CD14-positive monocyte (primary cell): ENCODE measurements around the gene JARID2. TPM values are rescaled to one million over a fixed set of nuclear protein-coding genes. Genes with fewer than 3 reads are reported as not detected.

ENCODE experiments used
- DNase-seq, 3 donors: peaks; one replicate each; pipeline ENCODE4 v3.0.0-alpha.2; 2011 to 2022
- H2AFZ ChIP-seq: 2 replicates; pipeline ENCODE4 v1.6.0; 2012; ENCODE audit warnings: mild to moderate bottlenecking, low read depth, low read length, inconsistent platforms; ENCODE audit not compliant: insufficient read depth, poor library complexity, severe bottlenecking
- H3K27ac ChIP-seq, 2 donors: 1 replicate in 1 of 2; 2 replicates in 1 of 2; pipeline ENCODE4 v1.5.1; 2012 to 2013; ENCODE audit warnings: low read length in 2 of 2, control low read depth in 1 of 2, inconsistent platforms in 1 of 2, low read depth in 1 of 2, mild to moderate bottlenecking in 1 of 2
- H3K27me3 ChIP-seq, 2 donors: one replicate each; pipeline versions ENCODE4 v1.6.0 to v1.6.1; 2011 to 2013; ENCODE audit warnings: low read length in 2 of 2; ENCODE audit not compliant: control insufficient read depth in 2 of 2, insufficient read depth in 2 of 2
- H3K36me3 ChIP-seq, 2 donors: replicated peaks in 1 of 2; 1 replicate in 1 of 2; 2 replicates in 1 of 2; pipeline versions ENCODE4 v1.5.1 to v1.6.1; 2012 to 2013; ENCODE audit warnings: low read length in 2 of 2, control low read depth in 1 of 2, inconsistent platforms in 1 of 2, mild to moderate bottlenecking in 1 of 2; ENCODE audit not compliant: insufficient read depth in 2 of 2, control insufficient read depth in 1 of 2
- H3K4me1 ChIP-seq, 2 donors: 1 replicate in 1 of 2; 2 replicates in 1 of 2; pipeline versions ENCODE4 v1.5.1 to v1.6.1; 2012 to 2013; ENCODE audit warnings: low read length in 2 of 2, control low read depth in 1 of 2, inconsistent platforms in 1 of 2, mild to moderate bottlenecking in 1 of 2, moderate library complexity in 1 of 2; ENCODE audit not compliant: insufficient read depth in 2 of 2, control insufficient read depth in 1 of 2
- H3K4me2 ChIP-seq: replicated peaks from 2 replicates; pipeline ENCODE3; 2012; ENCODE audit warnings: low read length, moderate library complexity, mild to moderate bottlenecking; ENCODE audit not compliant: poor library complexity, severe bottlenecking; ENCODE audit errors: extremely low read depth
- H3K4me3 ChIP-seq, 3 experiments: fragments of 200-600 bp in 1 of 3; sonication (generic) in 1 of 3; replicated peaks in 1 of 3; 1 replicate in 2 of 3; 2 replicates in 1 of 3; pipeline ENCODE4 v1.5.1; 2011 to 2013; ENCODE audit warnings: low read length in 3 of 3, mild to moderate bottlenecking in 3 of 3, control low read depth in 2 of 3, low read depth in 2 of 3, inconsistent platforms in 1 of 3, moderate library complexity in 1 of 3
- H3K79me2 ChIP-seq: 2 replicates; pipeline ENCODE4 v1.6.0; 2012; ENCODE audit warnings: mild to moderate bottlenecking, control low read depth, inconsistent platforms, low read length, moderate library complexity; ENCODE audit not compliant: insufficient read depth
- H3K9ac ChIP-seq: 2 replicates; pipeline ENCODE4 v1.6.0; 2017; ENCODE audit warnings: low read length, mild to moderate bottlenecking; ENCODE audit not compliant: insufficient read depth, poor library complexity, severe bottlenecking
- H3K9me3 ChIP-seq, 2 donors: replicated peaks in 1 of 2; 1 replicate in 1 of 2; 2 replicates in 1 of 2; pipeline versions ENCODE4 v1.5.1 to v1.6.1; 2012 to 2013; ENCODE audit warnings: low read length in 2 of 2, control low read depth in 1 of 2; ENCODE audit not compliant: control insufficient read depth in 1 of 2, insufficient read depth in 1 of 2
- H4K20me1 ChIP-seq: 2 replicates; pipeline ENCODE4 v1.6.0; 2012; ENCODE audit warnings: mild to moderate bottlenecking, low read length, control low read depth, moderate library complexity; ENCODE audit not compliant: insufficient read depth
- H3K27ac Mint-ChIP-seq, 7 donors: one replicate each; pipeline ENCODE4 v1.8.0; 2020; ENCODE audit warnings: mild to moderate bottlenecking in 7 of 7, mixed read lengths in 7 of 7, moderate library complexity in 6 of 7, inconsistent platforms in 2 of 7
- H3K27me3 Mint-ChIP-seq, 3 donors: one replicate each; pipeline ENCODE4 v1.8.0; 2021 to 2022; ENCODE audit warnings: low read depth in 3 of 3, mild to moderate bottlenecking in 3 of 3, mixed read lengths in 3 of 3, moderate library complexity in 3 of 3, inconsistent platforms in 1 of 3
- H3K36me3 Mint-ChIP-seq, 2 donors: one replicate each; pipeline ENCODE4 v1.8.0; 2020; ENCODE audit warnings: mixed read lengths in 2 of 2, inconsistent platforms in 1 of 2, mild to moderate bottlenecking in 1 of 2
- H3K4me1 Mint-ChIP-seq: one replicate; pipeline ENCODE4 v1.8.0; 2020; ENCODE audit warnings: mild to moderate bottlenecking, mixed read lengths
- H3K4me3 Mint-ChIP-seq, 2 donors: one replicate each; pipeline ENCODE4 v1.8.0; 2020; ENCODE audit warnings: mild to moderate bottlenecking in 2 of 2, mixed read lengths in 2 of 2, moderate library complexity in 1 of 2
- H3K9me3 Mint-ChIP-seq, 7 donors: one replicate each; pipeline ENCODE4 v1.8.0; 2020 to 2022; ENCODE audit warnings: mixed read lengths in 7 of 7, mild to moderate bottlenecking in 6 of 7, moderate library complexity in 6 of 7, inconsistent platforms in 2 of 7
- CTCF ChIP-seq: fragments of 200-600 bp; IDR thresholded peaks from one replicate; pipeline ENCODE4 v1.8.0; 2022; ENCODE audit warnings: antibody characterized with exemption, mild to moderate bottlenecking
- WGBS: methylation state at CpG from one replicate; pipeline ENCODE4 v1.1.5; 2013; ENCODE audit warnings: missing lambda C conversion rate; ENCODE audit not compliant: insufficient coverage; 5-methylcytosine and 5-hydroxymethylcytosine counted together
- intact Hi-C, 2 donors: fragments of 100-400 bp; cut with micrococcal nuclease; formaldehyde crosslinking; loops; one replicate each; pipeline versions ENCODE4 v1.15.0 to v1.15.1; 2023
- polyA plus RNA-seq, 3 donors: library from polyadenylated mRNA; depleted of rRNA in 1 of 3; unstranded in 2 of 3; stranded (reverse) in 1 of 3; fragments of 300-500 nt in 2 of 3; fragments of >200 nt in 1 of 3; fragmentation: Illumina TruSeq in 2 of 3; gene quantifications; 1 replicate in 2 of 3; 2 replicates in 1 of 3; pipeline ENCODE4 v1.2.3, GENCODE V29; 2012 to 2021

Gene JARID2
- polyA plus RNA-seq, 3 donors, result 6.8 to 17.5 (median 12.5) TPM

- Mint-ChIP-seq H3K27me3 (no peaks in the 10 kb centered on the region), H3K27ac (peak overlapping the region in 5 of 7 donors; percentile 44 to 74 (median 55)), H3K9me3 (no peaks in the 10 kb centered on the region), H3K4me1 (peaks cover 29% of the 10 kb centered on the region), H3K4me3 (no peak overlapping the region), H3K36me3 (peaks cover 65 to 78% of the 10 kb centered on the region in 2 donors)
- Histone ChIP-seq H4K20me1 (peaks cover 97% of the 10 kb centered on the region), H3K79me2 (peaks cover 77% of the 10 kb centered on the region), H3K4me2 (no peak overlapping the region), H3K4me3 (no peak overlapping the region), H3K9me3 (no peaks in the 10 kb centered on the region), H3K36me3 (peaks cover 47 to 67% of the 10 kb centered on the region in 2 donors), H3K9ac (no peak overlapping the region), H2AFZ (no peak overlapping the region), H3K27me3 (no peaks in the 10 kb centered on the region), H3K27ac (peak overlapping the region in 1 of 2 donors; percentile 57), H3K4me1 (no peaks in the 10 kb centered on the region)
- intact Hi-C loops, result no loop called here
- peak in 1 of 3 donors; percentile 64 for DNase-seq
- WGBS, result 54% methylated on average over 11 of the region's 14 CpGs
- no peak for TF ChIP-seq CTCF
Measured at GRCh38 chr6:15489261-15489962, 243.5 kb downstream of the JARID2 start.

- no peaks in the 10 kb centered on the region for H3K9me3 ChIP-seq
- no peaks in the 10 kb centered on the region for H3K4me1 ChIP-seq
- H3K27me3 Mint-ChIP-seq, result no peaks in the 10 kb centered on the region
- peaks cover 77% of the 10 kb centered on the region for H3K79me2 ChIP-seq
- H3K4me3 ChIP-seq, result no peak overlapping the region
- peaks cover 26% of the 10 kb centered on the region for H3K4me1 Mint-ChIP-seq
- peak overlapping the region in 5 of 7 donors; percentile 6 to 55 (median 34) for H3K27ac Mint-ChIP-seq
- DNase-seq, result no peak
- no peak overlapping the region for H3K4me2 ChIP-seq
- H3K36me3 Mint-ChIP-seq, result peaks cover 67 to 84% of the 10 kb centered on the region in 2 donors
- no peak overlapping the region for H2AFZ ChIP-seq
- H3K9ac ChIP-seq, result no peak overlapping the region
- no peaks in the 10 kb centered on the region for H3K27me3 ChIP-seq
- H3K9me3 Mint-ChIP-seq, result no peaks in the 10 kb centered on the region
- intact Hi-C loops, result loop anchor here in 1 of 2 donors (5.0 kb wide), 1 partner anchor 132 kb away; no protein-coding TSS in a partner anchor
- no peak overlapping the region for H3K4me3 Mint-ChIP-seq
- no peak for TF ChIP-seq CTCF
- 69% methylated on average over 7 of the region's 11 CpGs for WGBS
- H4K20me1 ChIP-seq, result peaks cover 96% of the 10 kb centered on the region
- peaks cover 55 to 77% of the 10 kb centered on the region in 2 donors for H3K36me3 ChIP-seq
- H3K27ac ChIP-seq, result peak overlapping the region in 1 of 2 donors; percentile 66
Measured at GRCh38 chr6:15490242-15491100, 244.6 kb downstream of the JARID2 start.
